ENCODE measurements around the gene PPP6R2. TPM values are rescaled to one million over a fixed set of nuclear protein-coding genes. Genes with fewer than 3 reads are reported as not detected.
"Not testable (repeated sequence)": the region's sequence is repeated elsewhere in the genome, so short reads cannot be mapped to it uniquely, and the experiment has no call there.

The PPP6R2 gene
- total RNA-seq, 3 donors from 2014 or later, result 41.4 to 52.6 (median 43.3) TPM

DNA sequence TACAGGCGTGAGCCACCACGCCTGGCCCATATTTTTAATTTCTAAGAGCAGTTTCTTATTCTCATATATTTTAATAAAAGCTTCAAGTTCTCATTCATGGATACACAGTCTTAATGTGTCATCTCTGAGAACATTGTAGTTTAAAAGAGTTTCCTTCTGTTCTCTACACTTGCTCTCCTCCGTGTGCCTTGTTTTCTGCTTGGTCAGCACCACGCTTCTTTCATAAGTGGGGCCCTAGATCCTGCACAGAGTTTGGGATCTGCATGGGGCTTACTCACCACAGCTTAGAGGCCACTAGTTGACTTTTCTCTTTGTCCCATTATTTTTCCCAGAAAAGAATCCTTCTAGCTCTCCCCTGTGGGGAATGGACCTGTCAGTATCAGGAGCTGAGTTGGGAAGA is 58.8 kb downstream of the PPP6R2 start:
- Mint-ChIP-seq H3K36me3 (ENCODE audit: insufficient read depth) (peaks cover 10% of the 10 kb centered on the region), H3K9me3 (no peaks in the 10 kb centered on the region), H3K27me3 (ENCODE audit: low read depth) (no peaks in the 10 kb centered on the region), H3K4me1 (ENCODE audit: low read depth) (peaks cover 20% of the 10 kb centered on the region), H3K4me3 (no peak overlapping the region)
- DNase-seq, result no peak
- ATAC-seq, result no peak

- Mint-ChIP-seq H3K27me3 (ENCODE audit: low read depth) (no peaks in the 10 kb centered on the region), H3K4me3 (no peak overlapping the region), H3K4me1 (ENCODE audit: low read depth) (peaks cover 15% of the 10 kb centered on the region), H3K36me3 (ENCODE audit: insufficient read depth) (peaks cover 10% of the 10 kb centered on the region), H3K9me3 (no peaks in the 10 kb centered on the region)
- DNase-seq (no peak), ATAC-seq (no peak)
Measured at GRCh38 chr22:50403701-50404101, 60.6 kb downstream of the PPP6R2 start.

- Mint-ChIP-seq H3K4me3 (no peak overlapping the region), H3K4me1 (ENCODE audit: low read depth) (peaks cover 1% of the 10 kb centered on the region), H3K27me3 (ENCODE audit: low read depth) (no peaks in the 10 kb centered on the region), H3K36me3 (ENCODE audit: insufficient read depth) (peaks cover 8% of the 10 kb centered on the region), H3K9me3 (no peaks in the 10 kb centered on the region)
- DNase-seq (no peak), ATAC-seq (no peak)
Measured at GRCh38 chr22:50406416-50407170, 63.5 kb downstream of the PPP6R2 start.

- peaks cover 5% of the 10 kb centered on the region for H3K36me3 Mint-ChIP-seq (ENCODE audit: insufficient read depth)
- peaks cover 1% of the 10 kb centered on the region for H3K4me1 Mint-ChIP-seq (ENCODE audit: low read depth)
- DNase-seq (no peak), ATAC-seq (no peak)
- H3K4me3 Mint-ChIP-seq, result no peak overlapping the region
- H3K9me3 Mint-ChIP-seq, result no peaks in the 10 kb centered on the region
- H3K27me3 Mint-ChIP-seq (ENCODE audit: low read depth), result no peaks in the 10 kb centered on the region
Measured at GRCh38 chr22:50408311-50408710, 65.2 kb downstream of the PPP6R2 start.

GRCh38 chr22:50408954-50409353 is 65.8 kb downstream of the PPP6R2 start:
- H3K9me3 Mint-ChIP-seq; ATAC-seq; H3K4me3 Mint-ChIP-seq; H3K4me1 Mint-ChIP-seq (ENCODE audit: low read depth); H3K36me3 Mint-ChIP-seq (ENCODE audit: insufficient read depth); H3K27me3 Mint-ChIP-seq (ENCODE audit: low read depth); DNase-seq: not testable (repeated sequence)

DNA sequence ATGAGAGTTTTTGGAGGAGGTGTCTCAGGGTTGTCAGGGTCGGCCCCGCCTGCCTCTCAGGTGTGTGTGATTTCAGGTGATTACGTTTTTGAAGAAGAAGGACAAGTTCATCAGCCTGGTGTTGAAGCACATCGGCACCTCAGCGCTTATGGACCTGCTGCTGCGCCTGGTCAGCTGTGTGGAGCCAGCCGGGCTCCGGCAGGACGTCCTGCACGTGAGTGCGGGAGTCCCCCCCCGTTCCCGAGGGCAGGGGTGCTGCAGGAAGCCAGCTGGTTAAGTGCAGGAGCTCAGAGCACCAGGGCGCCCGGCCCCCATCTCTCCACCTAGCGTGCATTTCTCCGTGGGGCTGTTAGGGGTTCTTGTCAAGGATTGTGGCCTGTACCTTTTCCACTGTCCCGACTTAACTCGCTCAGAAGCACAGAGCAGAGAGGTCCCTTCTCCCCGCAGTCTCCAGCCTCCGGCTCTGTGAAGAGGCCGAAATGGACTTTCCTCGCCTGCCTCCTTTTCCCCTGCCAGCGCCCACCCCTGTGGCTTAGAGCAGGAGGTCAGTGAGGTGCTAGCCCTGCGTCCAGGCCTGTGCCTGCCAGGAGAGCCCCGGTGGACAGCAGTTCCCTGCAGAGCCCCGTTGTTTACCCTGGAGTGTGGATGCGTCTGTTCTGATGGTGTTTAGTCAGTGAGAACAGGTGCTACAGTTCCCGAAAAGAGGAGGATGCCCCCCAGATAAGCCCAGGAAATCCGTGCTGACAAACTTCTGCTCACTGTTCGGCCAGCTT is 71.5 kb downstream of the PPP6R2 start:
- Mint-ChIP-seq H3K4me1 (ENCODE audit: low read depth) (no peaks in the 10 kb centered on the region), H3K36me3 (ENCODE audit: insufficient read depth) (peaks cover 22% of the 10 kb centered on the region), H3K4me3 (no peak overlapping the region), H3K27me3 (ENCODE audit: low read depth) (no peaks in the 10 kb centered on the region), H3K9me3 (no peaks in the 10 kb centered on the region)
- ATAC-seq (no peak), DNase-seq (no peak)

- H3K27me3 Mint-ChIP-seq (ENCODE audit: low read depth), result no peaks in the 10 kb centered on the region
Measured at GRCh38 chr22:50415426-50415825, 72.3 kb downstream of the PPP6R2 start.

GRCh38 chr22:50416996-50417395 is 73.9 kb downstream of the PPP6R2 start:
- H3K27me3 Mint-ChIP-seq (ENCODE audit: low read depth), result no peaks in the 10 kb centered on the region
- DNase-seq (no peak), ATAC-seq (no peak)
- no peaks in the 10 kb centered on the region for H3K4me1 Mint-ChIP-seq (ENCODE audit: low read depth)
- H3K4me3 Mint-ChIP-seq, result no peak overlapping the region
- no peaks in the 10 kb centered on the region for H3K9me3 Mint-ChIP-seq
- H3K36me3 Mint-ChIP-seq (ENCODE audit: insufficient read depth), result peaks cover 32% of the 10 kb centered on the region

More at GRCh38 chr22:50415426-50415825, 72.3 kb downstream of the PPP6R2 start:
- H3K4me3 Mint-ChIP-seq, result no peak overlapping the region
- H3K9me3 Mint-ChIP-seq, result no peaks in the 10 kb centered on the region
- peaks cover 28% of the 10 kb centered on the region for H3K36me3 Mint-ChIP-seq (ENCODE audit: insufficient read depth)
- H3K4me1 Mint-ChIP-seq (ENCODE audit: low read depth), result no peaks in the 10 kb centered on the region
- ATAC-seq, result no peak
- DNase-seq, result no peak

GRCh38 chr22:50417411-50418210 is 74.5 kb downstream of the PPP6R2 start:
- H3K9me3 Mint-ChIP-seq, result no peaks in the 10 kb centered on the region
- ATAC-seq, result no peak
- H3K27me3 Mint-ChIP-seq (ENCODE audit: low read depth), result no peaks in the 10 kb centered on the region
- peaks cover 32% of the 10 kb centered on the region for H3K36me3 Mint-ChIP-seq (ENCODE audit: insufficient read depth)
- H3K4me3 Mint-ChIP-seq, result no peak overlapping the region
- no peaks in the 10 kb centered on the region for H3K4me1 Mint-ChIP-seq (ENCODE audit: low read depth)
- DNase-seq, result no peak

- no peak for DNase-seq
- no peak for ATAC-seq
- no peaks in the 10 kb centered on the region for H3K27me3 Mint-ChIP-seq (ENCODE audit: low read depth)
- H3K9me3 Mint-ChIP-seq, result no peaks in the 10 kb centered on the region
- no peak overlapping the region for H3K4me3 Mint-ChIP-seq
- H3K4me1 Mint-ChIP-seq (ENCODE audit: low read depth), result no peaks in the 10 kb centered on the region
- H3K36me3 Mint-ChIP-seq (ENCODE audit: insufficient read depth), result peaks cover 31% of the 10 kb centered on the region
Measured at GRCh38 chr22:50418624-50419023, 75.5 kb downstream of the PPP6R2 start.

GRCh38 chr22:50419116-50419515 is 76.0 kb downstream of the PPP6R2 start:
- Mint-ChIP-seq H3K36me3 (ENCODE audit: insufficient read depth) (peaks cover 35% of the 10 kb centered on the region), H3K27me3 (ENCODE audit: low read depth) (no peaks in the 10 kb centered on the region), H3K9me3 (no peaks in the 10 kb centered on the region), H3K4me1 (ENCODE audit: low read depth) (no peaks in the 10 kb centered on the region), H3K4me3 (no peak overlapping the region)
- DNase-seq (no peak), ATAC-seq (no peak)

- H3K4me3 Mint-ChIP-seq, result no peak overlapping the region
- no peaks in the 10 kb centered on the region for H3K9me3 Mint-ChIP-seq
- ATAC-seq (no peak), DNase-seq (no peak)
- H3K4me1 Mint-ChIP-seq (ENCODE audit: low read depth), result no peaks in the 10 kb centered on the region
- H3K27me3 Mint-ChIP-seq (ENCODE audit: low read depth), result no peaks in the 10 kb centered on the region
- peaks cover 37% of the 10 kb centered on the region for H3K36me3 Mint-ChIP-seq (ENCODE audit: insufficient read depth)
Measured at GRCh38 chr22:50420015-50420414, 76.9 kb downstream of the PPP6R2 start.

GRCh38 chr22:50420581-50420980 is 77.5 kb downstream of the PPP6R2 start:
- no peaks in the 10 kb centered on the region for H3K9me3 Mint-ChIP-seq
- H3K36me3 Mint-ChIP-seq (ENCODE audit: insufficient read depth), result peaks cover 39% of the 10 kb centered on the region
- H3K27me3 Mint-ChIP-seq (ENCODE audit: low read depth), result no peaks in the 10 kb centered on the region
- H3K4me1 Mint-ChIP-seq (ENCODE audit: low read depth), result peaks cover 1% of the 10 kb centered on the region
- DNase-seq (no peak), ATAC-seq (no peak)
- H3K4me3 Mint-ChIP-seq, result no peak overlapping the region

DNA sequence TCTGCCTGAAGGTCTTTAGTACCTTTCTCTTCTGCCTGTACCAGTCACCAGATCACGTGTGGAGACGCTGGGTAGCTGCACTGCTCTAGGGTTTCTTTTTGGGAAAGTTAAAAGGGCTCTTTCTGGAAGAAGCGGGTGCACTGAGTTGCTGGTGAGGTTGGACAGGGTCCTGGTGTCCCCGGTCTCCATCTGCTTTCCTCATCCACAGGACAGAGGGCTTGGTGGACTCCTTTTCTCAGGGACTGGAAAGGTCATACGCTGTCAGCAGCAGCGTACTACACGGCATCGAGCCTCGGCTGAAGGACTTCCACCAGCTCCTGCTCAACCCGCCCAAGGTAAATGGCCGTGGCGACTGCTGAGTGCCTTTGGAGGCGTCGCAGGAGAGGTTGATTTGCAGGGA is 78.9 kb downstream of the PPP6R2 start:
- Mint-ChIP-seq H3K4me1 (ENCODE audit: low read depth) (peaks cover 1% of the 10 kb centered on the region), H3K4me3 (no peak overlapping the region), H3K36me3 (ENCODE audit: insufficient read depth) (peaks cover 37% of the 10 kb centered on the region), H3K27me3 (ENCODE audit: low read depth) (no peaks in the 10 kb centered on the region), H3K9me3 (no peaks in the 10 kb centered on the region)
- no peak for ATAC-seq
- no peak for DNase-seq

Data from activated T-cell treated with anti-CD3 and anti-CD28 coated beads, Interleukin-2, amount 50 U/mL, for 4 hours (primary cell).